ENCODE data around the gene CYP2W1.

DNA sequence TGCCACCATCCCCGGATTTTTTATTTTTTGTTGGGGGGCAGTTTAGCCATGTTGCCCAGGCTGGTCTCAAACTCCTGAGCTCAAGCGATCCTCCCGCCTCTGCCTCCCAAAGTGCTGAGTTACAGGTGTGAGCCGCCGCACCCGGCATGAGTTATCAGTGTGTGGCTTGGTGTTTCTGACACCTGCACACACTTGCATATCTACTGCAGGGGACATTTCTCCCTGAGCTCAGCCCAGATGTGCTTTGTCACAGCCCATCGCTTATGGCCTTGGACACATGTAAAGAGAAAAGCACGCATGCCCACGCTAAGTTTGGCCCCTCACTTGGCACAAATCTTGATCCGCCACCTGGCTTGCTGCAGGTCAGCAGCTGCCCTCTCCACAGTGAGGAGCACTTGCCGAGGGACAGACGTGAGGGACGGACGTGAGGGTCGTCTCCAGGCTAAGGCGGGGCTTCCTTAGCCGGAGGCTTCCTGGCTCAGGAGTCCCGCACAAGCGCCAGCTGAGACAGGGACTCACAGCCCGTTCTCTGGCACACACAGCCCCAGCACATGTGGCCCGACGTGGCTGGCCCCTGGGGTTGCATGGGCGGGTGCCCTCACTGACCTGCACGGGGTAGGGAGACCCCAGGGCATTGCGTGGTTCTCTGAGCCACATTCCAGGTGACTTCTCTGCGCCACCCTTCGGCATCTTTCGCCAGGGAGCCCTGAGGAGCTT lies 11.8 kb downstream of the CYP2W1 start:
- no peak for TF ChIP-seq POLR2A (IDR thresholded peaks at IDR 0.05)
- TF ChIP-seq, protein P1, sequence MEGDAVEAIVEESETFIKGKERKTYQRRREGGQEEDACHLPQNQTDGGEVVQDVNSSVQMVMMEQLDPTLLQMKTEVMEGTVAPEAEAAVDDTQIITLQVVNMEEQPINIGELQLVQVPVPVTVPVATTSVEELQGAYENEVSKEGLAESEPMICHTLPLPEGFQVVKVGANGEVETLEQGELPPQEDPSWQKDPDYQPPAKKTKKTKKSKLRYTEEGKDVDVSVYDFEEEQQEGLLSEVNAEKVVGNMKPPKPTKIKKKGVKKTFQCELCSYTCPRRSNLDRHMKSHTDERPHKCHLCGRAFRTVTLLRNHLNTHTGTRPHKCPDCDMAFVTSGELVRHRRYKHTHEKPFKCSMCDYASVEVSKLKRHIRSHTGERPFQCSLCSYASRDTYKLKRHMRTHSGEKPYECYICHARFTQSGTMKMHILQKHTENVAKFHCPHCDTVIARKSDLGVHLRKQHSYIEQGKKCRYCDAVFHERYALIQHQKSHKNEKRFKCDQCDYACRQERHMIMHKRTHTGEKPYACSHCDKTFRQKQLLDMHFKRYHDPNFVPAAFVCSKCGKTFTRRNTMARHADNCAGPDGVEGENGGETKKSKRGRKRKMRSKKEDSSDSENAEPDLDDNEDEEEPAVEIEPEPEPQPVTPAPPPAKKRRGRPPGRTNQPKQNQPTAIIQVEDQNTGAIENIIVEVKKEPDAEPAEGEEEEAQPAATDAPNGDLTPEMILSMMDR (IDR thresholded peaks at IDR 0.05): no peak
